Adrenal gland (tissue), 12 donors: Measurements from ENCODE around the gene UBAC1. TPM values are rescaled to one million over a fixed set of nuclear protein-coding genes. Genes with fewer than 3 reads are reported as not detected.

Experiments used
- DNase-seq, 7 donors: peaks; one replicate each; pipeline ENCODE4 v3.0.0-alpha.2; 2019 to 2020
- H3K27ac ChIP-seq, 5 donors: fragments of 200-600 bp; sonication (generic) in 4 of 5; 1 replicate in 3 of 5; 2 replicates in 2 of 5; pipeline versions ENCODE4 v1.5.1 to v1.8.0; 2016 to 2020; ENCODE audit warnings: mild to moderate bottlenecking in 1 of 5
- H3K27me3 ChIP-seq: fragments of 200-600 bp; 2 replicates; pipeline ENCODE4 v1.8.0; 2021
- H3K36me3 ChIP-seq, 2 donors: fragments of 200-600 bp; replicated peaks in 1 of 2; 1 replicate in 1 of 2; 2 replicates in 1 of 2; pipeline versions ENCODE4 v1.5.1 to v1.8.0; 2018 to 2022
- H3K4me1 ChIP-seq, 2 donors: fragments of 200-600 bp; replicated peaks in 1 of 2; 1 replicate in 1 of 2; 2 replicates in 1 of 2; pipeline versions ENCODE4 v1.5.1 to v1.8.0; 2018 to 2021
- H3K4me3 ChIP-seq, 4 donors: fragments of 200-600 bp; sonication (generic) in 3 of 4; one replicate each; pipeline ENCODE4 v1.5.1; 2016 to 2018
- H3K9me3 ChIP-seq, 3 donors: fragments of 200-600 bp; sonication (generic) in 1 of 3; replicated peaks in 1 of 3; 1 replicate in 2 of 3; 2 replicates in 1 of 3; pipeline versions ENCODE4 v1.5.1 to v1.8.0; 2016 to 2021
- CTCF ChIP-seq, 6 experiments: fragments of 450-650 bp in 4 of 6; fragments of 200-600 bp in 2 of 6; sonication (generic) in 1 of 6; IDR thresholded peaks; 1 replicate in 5 of 6; 2 replicates in 1 of 6; pipeline versions ENCODE4 v1.5.1 to v1.8.0; 2016 to 2021; ENCODE audit warnings: antibody characterized with exemption in 6 of 6, mild to moderate bottlenecking in 2 of 6, moderate library complexity in 1 of 6
- POLR2A ChIP-seq, 2 donors: fragments of 450-650 bp; IDR thresholded peaks; one replicate each; pipeline ENCODE4 v1.6.1; 2017; ENCODE audit warnings: antibody characterized with exemption in 2 of 2, mild to moderate bottlenecking in 2 of 2, moderate library complexity in 1 of 2
- WGBS, 4 donors: extraction: QIAGEN DNeasy Blood & Tissue Kit in 2 of 4; methylation state at CpG; one replicate each; pipeline versions ENCODE4 v1.1.5 to v1.1.7; 2013 to 2017; 5-methylcytosine and 5-hydroxymethylcytosine counted together
- intact Hi-C, 2 donors: fragments of 100-400 bp; cut with DNase I; formaldehyde crosslinking; loops; one replicate each; pipeline versions ENCODE4 v1.14.1 to v1.15.0; 2022 to 2023
- polyA plus RNA-seq, 3 donors: library from polyadenylated mRNA; stranded (reverse); fragments of 200-250 nt in 2 of 3; fragments of 350-450 nt in 1 of 3; fragmentation: Illumina TruSeq in 1 of 3; extraction: RNeasy Lipid Tissue Mini Kit (QIAGEN cat#74804) in 1 of 3; gene quantifications; one replicate each; pipeline ENCODE4 v1.2.3, GENCODE V29; 2013 to 2014
- total RNA-seq, 9 donors: library from RNA; depleted of rRNA in 4 of 9; stranded (reverse); fragments of >200 nt in 4 of 9; fragments of 120-200 nt in 1 of 9; fragmentation: NEBNext Ultra II Directional in 1 of 9; extraction: Animal tissue kit (Norgen Biotek cat#: 25700) in 1 of 9; gene quantifications; one replicate each; pipeline versions ENCODE4 v1.1.0 to v1.2.4, GENCODE V29; 2013 to 2023
- donor health status: healthy with polysubstance abuse.
- donor health status: Bipolar disorder and iron deficiency.
- donor health status: DM: yes; HTN: yes; CAD: no.
- donor health status: DM: no; HTN: no; CAD: no.
- donor health status: DM: no; HTN: no; CAD: no.
- donor health status: DM: yes; HTN: yes; CAD: no.

UBAC1 gene
- total and polyA plus RNA-seq, 12 donors: 20.2 to 63.3 (median 37.9) TPM

GRCh38 chr9:135903358-135903656 lies 57.9 kb downstream of the UBAC1 start:
- H3K27ac ChIP-seq: peak overlapping the region in 4 of 5 donors; percentile 23 to 75 (median 70)
- peaks cover 41 to 65% of the 10 kb centered on the region in 2 donors for H3K4me1 ChIP-seq
- TF ChIP-seq CTCF (IDR thresholded peaks at IDR 0.05): no peak
- TF ChIP-seq POLR2A (IDR thresholded peaks at IDR 0.05): no peak
- H3K36me3 ChIP-seq: no peaks in the 10 kb centered on the region
- DNase-seq: peak in 1 of 7 donors; percentile 45
- H3K4me3 ChIP-seq: peak overlapping the region in 1 of 4 donors; percentile 15
- H3K27me3 ChIP-seq: no peaks in the 10 kb centered on the region
- 30 to 50% (median 31%) methylated on average over 3 of the region's 3 CpGs for WGBS, 4 donors
- intact Hi-C loops: no loop called here
- no peaks in the 10 kb centered on the region for H3K9me3 ChIP-seq

- peak in 6 of 7 donors; percentile 41 to 77 (median 64) for DNase-seq
- H3K4me3 ChIP-seq: peak overlapping the region in 1 of 4 donors; percentile 15
- H3K27ac ChIP-seq: peak overlapping the region in 4 of 5 donors; percentile 23 to 75 (median 70)
- no peaks in the 10 kb centered on the region for H3K36me3 ChIP-seq
- H3K9me3 ChIP-seq: no peaks in the 10 kb centered on the region
- peaks cover 38 to 62% of the 10 kb centered on the region in 2 donors for H3K4me1 ChIP-seq
- no peak for TF ChIP-seq CTCF (IDR thresholded peaks at IDR 0.05)
- TF ChIP-seq POLR2A (IDR thresholded peaks at IDR 0.05): peak in 1 of 2 donors; percentile 55
- no peaks in the 10 kb centered on the region for H3K27me3 ChIP-seq
- intact Hi-C loops: no loop called here
- WGBS, 4 donors: 47 to 63% (median 54%) methylated on average over 10 to 12 of the region's 12 CpGs
Observed at GRCh38 chr9:135902655-135903357, 58.4 kb downstream of the UBAC1 start.

- no peaks in the 10 kb centered on the region for H3K9me3 ChIP-seq
- H3K4me3 ChIP-seq: no peak overlapping the region
- peak overlapping the region in 3 of 5 donors; percentile 45 to 72 (median 68) for H3K27ac ChIP-seq
- TF ChIP-seq CTCF (IDR thresholded peaks at IDR 0.05) (no peak), POLR2A (IDR thresholded peaks at IDR 0.05) (no peak)
- intact Hi-C loops: no loop called here
- 80 to 89% (median 83%) methylated on average over 2 of the region's 2 CpGs for WGBS, 4 donors
- no peaks in the 10 kb centered on the region for H3K36me3 ChIP-seq
- H3K27me3 ChIP-seq: no peaks in the 10 kb centered on the region
- peaks cover 38 to 62% of the 10 kb centered on the region in 2 donors for H3K4me1 ChIP-seq
- no peak for DNase-seq
Observed at GRCh38 chr9:135901826-135902225, 59.3 kb downstream of the UBAC1 start.

- Histone ChIP-seq H3K4me3 (no peak overlapping the region), H3K27me3 (no peaks in the 10 kb centered on the region), H3K9me3 (no peaks in the 10 kb centered on the region), H3K36me3 (no peaks in the 10 kb centered on the region), H3K27ac (peak overlapping the region; percentile 15 to 72 (median 62)), H3K4me1 (peaks cover 38 to 61% of the 10 kb centered on the region in 2 donors)
- intact Hi-C loops: no loop called here
- DNase-seq: peak in 5 of 7 donors; percentile 32 to 69 (median 59)
- 74 to 89% (median 76%) methylated on average over 8 to 9 of the region's 9 CpGs for WGBS, 4 donors
- TF ChIP-seq POLR2A (IDR thresholded peaks at IDR 0.05) (no peak), CTCF (IDR thresholded peaks at IDR 0.05) (no peak)
Observed at GRCh38 chr9:135901031-135901758, 60.0 kb downstream of the UBAC1 start.
